SU-DHL-6 (cell line): ENCODE data around the gene SETBP1.

Experiments used
- H2AFZ ChIP-seq: fragments of 200-600 bp; sonication (generic); 2 replicates; pipeline ENCODE4 v1.6.1; 2014; ENCODE audit warnings: low read depth, mild to moderate bottlenecking, moderate library complexity, mixed read lengths, antibody characterized with exemption, low read length; ENCODE audit not compliant: severe bottlenecking
- H3F3A ChIP-seq: fragments of 200-600 bp; shearing (Covaris generic); 2 replicates; pipeline ENCODE4 v1.6.0; 2016; ENCODE audit warnings: antibody characterized with exemption, mild to moderate bottlenecking; ENCODE audit not compliant: insufficient read depth
- H3K27ac ChIP-seq: fragments of 200-600 bp; sonication (generic); 2 replicates; pipeline ENCODE4 v1.5.1; 2016; ENCODE audit warnings: low read depth, mild to moderate bottlenecking, low read length, moderate library complexity, mixed read lengths
- H3K27me3 ChIP-seq: fragments of 200-600 bp; sonication (generic), shearing (Covaris generic); 2 replicates; pipeline ENCODE4 v1.6.0; 2014; ENCODE audit warnings: mild to moderate bottlenecking, low read length
- H3K36me3 ChIP-seq: fragments of 200-600 bp; sonication (generic); 2 replicates; pipeline ENCODE4 v1.6.1; 2014; ENCODE audit warnings: mild to moderate bottlenecking, low read length, mixed read lengths
- H3K4me2 ChIP-seq: fragments of 300-600, 200-600 bp; shearing (Covaris generic), sonication (generic); 2 replicates; pipeline ENCODE4 v1.6.0; 2014; ENCODE audit warnings: low read length, low read depth, mild to moderate bottlenecking; ENCODE audit not compliant: poor library complexity, severe bottlenecking
- H3K4me3 ChIP-seq: fragments of 200-600 bp; sonication (generic); 2 replicates; pipeline ENCODE4 v1.5.1; 2014; ENCODE audit warnings: antibody characterized with exemption, low read length, mild to moderate bottlenecking, mixed read lengths; ENCODE audit not compliant: insufficient read depth, poor library complexity, severe bottlenecking
- H3K79me2 ChIP-seq: fragments of 200-600 bp; sonication (generic); 2 replicates; pipeline ENCODE4 v1.6.1; 2014; ENCODE audit warnings: mild to moderate bottlenecking, low read length, moderate library complexity; ENCODE audit not compliant: insufficient read depth
- H3K9ac ChIP-seq: fragments of 200-600 bp; sonication (generic); 2 replicates; pipeline ENCODE4 v1.7.0; 2014; ENCODE audit warnings: mild to moderate bottlenecking, low read length
- H3K9me2 ChIP-seq: fragments of 200-600 bp; sonication (generic); replicated peaks from 2 replicates; pipeline ENCODE4 v1.6.1; 2014; ENCODE audit warnings: low read length; ENCODE audit not compliant: insufficient read depth
- H3K9me3 ChIP-seq: fragments of 200-600 bp; sonication (generic); 2 replicates; pipeline ENCODE4 v1.6.1; 2014; ENCODE audit warnings: low read length, mixed read lengths; ENCODE audit not compliant: insufficient read depth
- H4K20me1 ChIP-seq: fragments of 200-600 bp; sonication (generic); 2 replicates; pipeline ENCODE4 v1.6.1; 2014; ENCODE audit warnings: low read depth, mild to moderate bottlenecking, antibody characterized with exemption, low read length, moderate library complexity, mixed read lengths
- CTCF ChIP-seq: fragments of 200-600 bp; sonication (generic); IDR thresholded peaks from one replicate; pipeline ENCODE4 v1.5.1; 2017; ENCODE audit warnings: antibody characterized with exemption, mild to moderate bottlenecking, low read length, moderate library complexity; ENCODE audit not compliant: insufficient read depth, poor library complexity, severe bottlenecking
- EZH2phosphoT487 ChIP-seq: fragments of 200-600 bp; sonication (generic), shearing (Covaris generic); conservative IDR thresholded peaks from 2 replicates; pipeline ENCODE4 v1.6.1; 2018; ENCODE audit warnings: mild to moderate bottlenecking, antibody characterized with exemption, low read length, moderate library complexity, mixed read lengths

The SETBP1 gene

GRCh38 chr18:44884431-44884830 lies 203.7 kb downstream of the SETBP1 start:
- H3F3A ChIP-seq = no peaks in the 10 kb centered on the region
- H3K36me3 ChIP-seq = no peaks in the 10 kb centered on the region
- H3K9me3 ChIP-seq = no peaks in the 10 kb centered on the region
- no peak overlapping the region for H3K4me3 ChIP-seq
- H3K9me2 ChIP-seq = no peaks in the 10 kb centered on the region
- H3K79me2 ChIP-seq = no peaks in the 10 kb centered on the region
- no peak overlapping the region for H3K9ac ChIP-seq
- H3K27me3 ChIP-seq = no peaks in the 10 kb centered on the region
- no peak overlapping the region for H3K27ac ChIP-seq
- no peak overlapping the region for H2AFZ ChIP-seq
- no peaks in the 10 kb centered on the region for H4K20me1 ChIP-seq
- H3K4me2 ChIP-seq = no peak overlapping the region
- TF ChIP-seq EZH2phosphoT487 (no peak), CTCF (no peak)

GRCh38 chr18:44885507-44885906 lies 204.8 kb downstream of the SETBP1 start:
- H3K9me2 ChIP-seq = no peaks in the 10 kb centered on the region
- H4K20me1 ChIP-seq = no peaks in the 10 kb centered on the region
- no peaks in the 10 kb centered on the region for H3K79me2 ChIP-seq
- H3K27me3 ChIP-seq = no peaks in the 10 kb centered on the region
- H3F3A ChIP-seq = no peaks in the 10 kb centered on the region
- no peak overlapping the region for H3K4me3 ChIP-seq
- no peak overlapping the region for H3K4me2 ChIP-seq
- H2AFZ ChIP-seq = no peak overlapping the region
- no peak for TF ChIP-seq EZH2phosphoT487
- TF ChIP-seq CTCF = no peak
- H3K36me3 ChIP-seq = no peaks in the 10 kb centered on the region
- no peak overlapping the region for H3K27ac ChIP-seq
- H3K9ac ChIP-seq = no peak overlapping the region
- H3K9me3 ChIP-seq = no peaks in the 10 kb centered on the region

- Histone ChIP-seq H3K36me3 (no peaks in the 10 kb centered on the region), H3K27ac (no peak overlapping the region), H3F3A (no peaks in the 10 kb centered on the region), H3K27me3 (no peaks in the 10 kb centered on the region), H3K9ac (no peak overlapping the region), H3K9me3 (no peaks in the 10 kb centered on the region; the same call in 1 of the 2 replicates), H3K9me2 (no peaks in the 10 kb centered on the region), H4K20me1 (no peaks in the 10 kb centered on the region), H2AFZ (no peak overlapping the region), H3K4me3 (no peak overlapping the region), H3K4me2 (no peak overlapping the region), H3K79me2 (no peaks in the 10 kb centered on the region)
- TF ChIP-seq CTCF = no peak
- no peak for TF ChIP-seq EZH2phosphoT487
These were observed 206.5 kb downstream of the SETBP1 start for GRCh38 chr18:44887227-44887631.

- no peak overlapping the region for H3K9ac ChIP-seq
- H3K36me3 ChIP-seq = no peaks in the 10 kb centered on the region
- H3K9me2 ChIP-seq = no peaks in the 10 kb centered on the region
- no peaks in the 10 kb centered on the region for H3K27me3 ChIP-seq
- no peaks in the 10 kb centered on the region for H3F3A ChIP-seq
- no peaks in the 10 kb centered on the region; the same call in 1 of the 2 replicates for H3K9me3 ChIP-seq
- H3K4me3 ChIP-seq = no peak overlapping the region
- H4K20me1 ChIP-seq = no peaks in the 10 kb centered on the region
- no peak overlapping the region for H3K4me2 ChIP-seq
- H3K27ac ChIP-seq = no peak overlapping the region
- no peaks in the 10 kb centered on the region for H3K79me2 ChIP-seq
- TF ChIP-seq CTCF (no peak), EZH2phosphoT487 (no peak)
- H2AFZ ChIP-seq = peak overlapping the region; percentile 15
These were observed 208.4 kb downstream of the SETBP1 start for GRCh38 chr18:44889111-44889510.
